ENCODE measurements around the gene ETS1. TPM values are rescaled to one million over a fixed set of nuclear protein-coding genes. Genes with fewer than 3 reads are reported as not detected.

The ETS1 gene
- total and polyA plus RNA-seq, 8 donors, result 70.2 to 139 (median 128) TPM

GRCh38 chr11:128457874-128458273 lies 129.5 kb downstream of the ETS1 start:
- DNase-seq (no peak), ATAC-seq (no peak)
- Histone ChIP-seq H3K4me3 (no peak overlapping the region), H3K9me3 (no peaks in the 10 kb centered on the region), H3K36me3 (peaks cover 0 to 60% of the 10 kb centered on the region in 2 donors), H3K27ac (peak overlapping the region in 1 of 2 donors; percentile 41), H3K4me1 (peaks cover 0 to 20% of the 10 kb centered on the region in 2 donors), H3K27me3 (no peaks in the 10 kb centered on the region)
- intact Hi-C loops (cut with DNase I), result no loop called here
- TF ChIP-seq, protein P1, sequence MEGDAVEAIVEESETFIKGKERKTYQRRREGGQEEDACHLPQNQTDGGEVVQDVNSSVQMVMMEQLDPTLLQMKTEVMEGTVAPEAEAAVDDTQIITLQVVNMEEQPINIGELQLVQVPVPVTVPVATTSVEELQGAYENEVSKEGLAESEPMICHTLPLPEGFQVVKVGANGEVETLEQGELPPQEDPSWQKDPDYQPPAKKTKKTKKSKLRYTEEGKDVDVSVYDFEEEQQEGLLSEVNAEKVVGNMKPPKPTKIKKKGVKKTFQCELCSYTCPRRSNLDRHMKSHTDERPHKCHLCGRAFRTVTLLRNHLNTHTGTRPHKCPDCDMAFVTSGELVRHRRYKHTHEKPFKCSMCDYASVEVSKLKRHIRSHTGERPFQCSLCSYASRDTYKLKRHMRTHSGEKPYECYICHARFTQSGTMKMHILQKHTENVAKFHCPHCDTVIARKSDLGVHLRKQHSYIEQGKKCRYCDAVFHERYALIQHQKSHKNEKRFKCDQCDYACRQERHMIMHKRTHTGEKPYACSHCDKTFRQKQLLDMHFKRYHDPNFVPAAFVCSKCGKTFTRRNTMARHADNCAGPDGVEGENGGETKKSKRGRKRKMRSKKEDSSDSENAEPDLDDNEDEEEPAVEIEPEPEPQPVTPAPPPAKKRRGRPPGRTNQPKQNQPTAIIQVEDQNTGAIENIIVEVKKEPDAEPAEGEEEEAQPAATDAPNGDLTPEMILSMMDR (IDR thresholded peaks at IDR 0.05), result no peak

GRCh38 chr11:128456566-128457268 lies 130.6 kb downstream of the ETS1 start:
- Histone ChIP-seq H3K4me1 (peaks cover 9 to 16% of the 10 kb centered on the region in 2 donors), H3K27me3 (no peaks in the 10 kb centered on the region), H3K4me3 (no peak overlapping the region), H3K27ac (no peak overlapping the region), H3K9me3 (no peaks in the 10 kb centered on the region), H3K36me3 (peaks cover 0 to 48% of the 10 kb centered on the region in 2 donors)
- TF ChIP-seq, protein P1 (IDR thresholded peaks at IDR 0.05), result no peak
- ATAC-seq (no peak), DNase-seq (no peak)
- intact Hi-C loops (cut with DNase I), result no loop called here

GRCh38 chr11:128455766-128456165 lies 131.6 kb downstream of the ETS1 start:
- Histone ChIP-seq H3K27ac (peak overlapping the region; percentile 5 to 13), H3K4me3 (no peak overlapping the region), H3K9me3 (no peaks in the 10 kb centered on the region), H3K4me1 (peaks cover 9 to 16% of the 10 kb centered on the region in 2 donors), H3K36me3 (peaks cover 0 to 39% of the 10 kb centered on the region in 2 donors), H3K27me3 (no peaks in the 10 kb centered on the region)
- no peak for ATAC-seq
- TF ChIP-seq, protein P1 (IDR thresholded peaks at IDR 0.05), result no peak
- intact Hi-C loops (cut with DNase I), result no loop called here
- no peak for DNase-seq

DNA sequence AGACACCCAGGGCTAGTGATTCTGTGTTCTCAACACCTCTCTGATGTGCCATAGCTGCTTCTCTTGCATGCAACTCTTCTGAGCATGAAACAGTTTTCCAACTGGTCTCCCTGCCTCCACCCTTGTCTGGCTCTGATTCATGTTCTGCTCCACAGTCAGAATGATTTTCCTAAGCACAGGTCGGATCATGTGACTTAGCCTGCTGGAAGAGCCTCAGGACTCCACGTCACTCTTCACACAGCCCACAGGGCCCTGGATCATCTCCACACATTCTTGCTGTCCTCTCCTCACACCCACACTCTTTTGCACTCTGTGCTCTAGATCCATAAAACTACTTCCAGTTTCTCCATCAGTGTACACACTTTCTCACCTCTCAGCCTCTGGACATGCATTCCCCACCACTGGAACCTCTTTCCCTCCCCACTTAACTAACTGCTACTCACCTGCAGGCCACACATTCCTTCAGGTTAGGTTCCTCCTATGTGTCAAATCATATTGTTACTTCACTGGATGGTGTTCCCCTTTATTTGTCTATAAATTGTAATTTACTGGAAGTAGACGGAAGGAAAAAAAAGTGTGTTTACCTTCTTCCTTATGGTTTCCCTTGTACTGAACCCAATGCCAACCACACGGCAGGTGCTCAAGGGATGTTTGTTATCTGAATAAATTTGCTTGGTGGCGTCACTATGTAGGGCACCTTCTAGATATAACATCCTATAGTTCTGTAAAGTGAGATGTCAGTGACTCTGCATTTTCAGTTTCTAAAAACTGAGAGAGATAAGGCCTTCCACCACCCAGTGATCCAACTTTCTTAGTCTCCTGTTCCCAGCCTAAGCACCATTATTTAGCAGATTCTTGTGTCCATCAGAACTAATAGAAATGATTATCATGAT lies 133.7 kb downstream of the ETS1 start:
- Histone ChIP-seq H3K27me3 (no peaks in the 10 kb centered on the region), H3K4me1 (peaks cover 9 to 16% of the 10 kb centered on the region in 2 donors), H3K9me3 (no peaks in the 10 kb centered on the region), H3K4me3 (no peak overlapping the region), H3K36me3 (peaks cover 0 to 26% of the 10 kb centered on the region in 2 donors), H3K27ac (peak overlapping the region; percentile 38 to 39)
- intact Hi-C loops (cut with DNase I), result no loop called here
- DNase-seq (peak in 1 of 4 donors; percentile 65), ATAC-seq (peak; percentile 56)
- TF ChIP-seq, protein P1 (IDR thresholded peaks at IDR 0.05), result no peak
